Left lung (tissue), 10 donors: ENCODE measurements around the gene WHAMM. TPM values are rescaled to one million over a fixed set of nuclear protein-coding genes. Genes with fewer than 3 reads are reported as not detected.
A peak's percentile ranks its signal among the peaks of the same experiment; 100 is the strongest.

Experiments used
- ATAC-seq: fragments of 200-7000 bp; cut with Tn5 transposase; one replicate; pipeline ENCODE4 v1.9.1; 2020; ENCODE audit warnings: moderate library complexity
- DNase-seq, 4 donors: peaks; one replicate each; pipeline ENCODE4 v3.0.0-alpha.2; 2013 to 2020
- H3K27ac ChIP-seq, 2 donors: fragments of 200-600 bp; sonication (generic) in 1 of 2; one replicate each; pipeline versions ENCODE4 v1.5.0 to v1.8.0; 2020 to 2021
- H3K27me3 ChIP-seq, 2 donors: fragments of 200-600 bp; sonication (generic) in 1 of 2; one replicate each; pipeline versions ENCODE4 v1.5.0 to v1.8.0; 2020 to 2021
- H3K36me3 ChIP-seq, 2 donors: fragments of 200-600 bp; sonication (generic) in 1 of 2; one replicate each; pipeline versions ENCODE4 v1.5.0 to v1.8.0; 2020 to 2021
- H3K4me1 ChIP-seq, 2 donors: fragments of 200-600 bp; one replicate each; pipeline ENCODE4 v1.8.0; 2021
- H3K4me3 ChIP-seq, 2 donors: fragments of 200-600 bp; sonication (generic) in 1 of 2; one replicate each; pipeline versions ENCODE4 v1.5.0 to v1.8.0; 2020 to 2021; ENCODE audit warnings: mild to moderate bottlenecking in 1 of 2
- H3K9me3 ChIP-seq, 2 donors: fragments of 200-600 bp; sonication (generic) in 1 of 2; one replicate each; pipeline versions ENCODE4 v1.5.0 to v1.8.0; 2020 to 2021
- intact Hi-C, 2 donors: fragments of 100-400 bp; cut with DNase I; formaldehyde crosslinking; loops; one replicate each; pipeline versions ENCODE4 v1.11.2 to v1.14.2; 2022
- polyA plus RNA-seq, 6 donors: library from polyadenylated mRNA; unstranded; fragments of 120-200 nt; gene quantifications; one replicate each; pipeline ENCODE4 v1.2.1, GENCODE V29; 2013; ENCODE audit not compliant: insufficient read length in 6 of 6
- total RNA-seq, 2 donors: library from RNA; stranded (reverse); fragmentation: NEBNext Ultra II Directional; extraction: Animal tissue kit (Norgen Biotek cat#: 25700); gene quantifications; one replicate each; pipeline ENCODE4 v1.2.1, GENCODE V29; 2021
- TF ChIP-seq, protein P1 (sequence below), 2 donors: fragments of 200-600 bp; sonication (generic) in 1 of 2; IDR thresholded peaks; one replicate each; pipeline versions ENCODE4 v1.5.0 to v1.8.0; 2021; ENCODE audit warnings: antibody characterized with exemption in 2 of 2
- donor health status: DM: no; HTN: yes; CAD: no.
- donor health status: DM: no; HTN: no; CAD: no.

WHAMM gene
- total and polyA plus RNA-seq, 8 donors, result 9.3 to 15.8 (median 13.4) TPM

- TF ChIP-seq, protein P1, sequence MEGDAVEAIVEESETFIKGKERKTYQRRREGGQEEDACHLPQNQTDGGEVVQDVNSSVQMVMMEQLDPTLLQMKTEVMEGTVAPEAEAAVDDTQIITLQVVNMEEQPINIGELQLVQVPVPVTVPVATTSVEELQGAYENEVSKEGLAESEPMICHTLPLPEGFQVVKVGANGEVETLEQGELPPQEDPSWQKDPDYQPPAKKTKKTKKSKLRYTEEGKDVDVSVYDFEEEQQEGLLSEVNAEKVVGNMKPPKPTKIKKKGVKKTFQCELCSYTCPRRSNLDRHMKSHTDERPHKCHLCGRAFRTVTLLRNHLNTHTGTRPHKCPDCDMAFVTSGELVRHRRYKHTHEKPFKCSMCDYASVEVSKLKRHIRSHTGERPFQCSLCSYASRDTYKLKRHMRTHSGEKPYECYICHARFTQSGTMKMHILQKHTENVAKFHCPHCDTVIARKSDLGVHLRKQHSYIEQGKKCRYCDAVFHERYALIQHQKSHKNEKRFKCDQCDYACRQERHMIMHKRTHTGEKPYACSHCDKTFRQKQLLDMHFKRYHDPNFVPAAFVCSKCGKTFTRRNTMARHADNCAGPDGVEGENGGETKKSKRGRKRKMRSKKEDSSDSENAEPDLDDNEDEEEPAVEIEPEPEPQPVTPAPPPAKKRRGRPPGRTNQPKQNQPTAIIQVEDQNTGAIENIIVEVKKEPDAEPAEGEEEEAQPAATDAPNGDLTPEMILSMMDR (IDR thresholded peaks at IDR 0.05), result no peak
- Histone ChIP-seq H3K9me3 (no peaks in the 10 kb centered on the region), H3K27ac (no peak overlapping the region), H3K4me3 (no peak overlapping the region), H3K4me1 (no peaks in the 10 kb centered on the region), H3K36me3 (no peaks in the 10 kb centered on the region), H3K27me3 (no peaks in the 10 kb centered on the region)
- ATAC-seq (no peak), DNase-seq (no peak)
- intact Hi-C loops, result no loop called here
Observed at GRCh38 chr15:82803793-82804574, 5.4 kb upstream of the WHAMM start.

GRCh38 chr15:82804575-82804949 is 4.9 kb upstream of the WHAMM start:
- Histone ChIP-seq H3K27me3 (no peaks in the 10 kb centered on the region), H3K27ac (no peak overlapping the region), H3K4me1 (no peaks in the 10 kb centered on the region), H3K4me3 (no peak overlapping the region), H3K9me3 (no peaks in the 10 kb centered on the region), H3K36me3 (no peaks in the 10 kb centered on the region)
- intact Hi-C loops, result no loop called here
- DNase-seq (peak in 1 of 4 donors; percentile 26), ATAC-seq (peak; percentile 6)
- TF ChIP-seq, protein P1 (IDR thresholded peaks at IDR 0.05), result no peak

- Histone ChIP-seq H3K9me3 (no peaks in the 10 kb centered on the region), H3K4me3 (no peak within 1 kb of the TSS), H3K36me3 (no peaks in the 10 kb centered on the region), H3K27ac (peak within 1 kb of the TSS in 1 of 2 donors; percentile 23), H3K4me1 (no peaks in the 10 kb centered on the region), H3K27me3 (no peaks in the 10 kb centered on the region)
- DNase-seq (peak in 2 of 4 donors; percentile 35 to 68), ATAC-seq (peak; percentile 43)
- intact Hi-C loops, result no loop called here
- TF ChIP-seq, protein P1 (IDR thresholded peaks at IDR 0.05), result no peak
Observed at GRCh38 chr15:82805994-82806406, 3.4 kb upstream of the WHAMM start, which contains the start of gene FSD2. FSD2 (minus strand) TSS chr15:82806069; CDS start chr15:82787390, 18,679 bp downstream.

DNA sequence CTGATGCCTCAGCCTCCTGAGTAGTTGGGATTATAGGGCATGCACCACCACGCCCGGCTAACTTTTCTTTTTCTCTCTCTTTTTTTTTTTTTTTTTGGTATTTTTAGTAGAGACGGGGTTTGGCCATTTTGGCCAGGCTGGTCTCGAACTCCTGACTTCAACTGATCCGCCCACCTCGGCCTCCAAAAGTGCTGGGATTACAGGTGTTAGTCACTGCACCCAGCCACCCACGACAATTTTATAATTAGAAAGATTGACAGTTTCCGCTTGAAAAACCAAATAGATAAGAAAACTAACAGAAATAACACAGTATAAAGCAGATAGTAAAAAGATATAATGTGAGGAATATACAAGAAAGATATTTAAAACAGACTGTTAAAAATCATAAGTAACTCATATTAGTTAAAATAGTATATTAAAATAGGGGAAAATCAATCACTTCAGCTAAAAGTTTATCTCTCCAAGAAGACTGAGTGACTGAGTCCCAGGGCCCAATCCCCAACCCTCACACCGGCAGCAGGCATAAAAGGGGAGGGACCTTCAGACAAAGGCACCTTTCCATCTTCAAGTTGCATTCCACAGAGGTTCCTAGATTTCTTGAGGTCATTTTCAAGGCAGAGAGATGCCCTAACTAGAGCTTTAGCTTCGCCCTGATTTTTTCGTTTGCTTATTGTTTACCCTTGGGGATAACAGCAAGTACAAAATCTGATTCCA is 1.4 kb upstream of the WHAMM start:
- H3K4me1 ChIP-seq, result peaks cover 6 to 19% of the 10 kb centered on the region in 2 donors
- H3K9me3 ChIP-seq, result no peaks in the 10 kb centered on the region
- DNase-seq (no peak), ATAC-seq (no peak)
- peaks cover 0 to 2% of the 10 kb centered on the region in 2 donors for H3K36me3 ChIP-seq
- no peak overlapping the region for H3K4me3 ChIP-seq
- TF ChIP-seq, protein P1 (IDR thresholded peaks at IDR 0.05), result no peak
- intact Hi-C loops, result no loop called here
- no peaks in the 10 kb centered on the region for H3K27me3 ChIP-seq
- peak overlapping the region in 1 of 2 donors; percentile 100 for H3K27ac ChIP-seq

GRCh38 chr15:82808634-82809041 is 790 bp upstream of the WHAMM start:
- peak overlapping the region in 1 of 2 donors; percentile 91 for H3K4me3 ChIP-seq

More at GRCh38 chr15:82808634-82809041, 790 bp upstream of the WHAMM start:
- intact Hi-C loops, result no loop called here
- Histone ChIP-seq H3K27me3 (no peaks in the 10 kb centered on the region), H3K4me1 (peaks cover 6 to 21% of the 10 kb centered on the region in 2 donors), H3K27ac (peak overlapping the region; percentile 99 to 100), H3K36me3 (peaks cover 0 to 7% of the 10 kb centered on the region in 2 donors), H3K9me3 (no peaks in the 10 kb centered on the region)
- no peak for ATAC-seq
- TF ChIP-seq, protein P1 (IDR thresholded peaks at IDR 0.05), result no peak
- no peak for DNase-seq
